Measurements from ENCODE around the gene INPP5F.

Gene INPP5F

GRCh38 chr10:119871881-119872609 lies 146.2 kb downstream of the INPP5F start:
- DNase-seq, result peak; percentile 65

GRCh38 chr10:119872610-119872859 lies 146.7 kb downstream of the INPP5F start, which contains the start of gene MCMBP:
MCMBP (minus strand) TSS chr10:119872843; CDS start chr10:119872584, 259 bp downstream.
- no peak for DNase-seq

- peak; percentile 93 for DNase-seq
Measured at GRCh38 chr10:119872860-119873681, 147.2 kb downstream of the INPP5F start.

GRCh38 chr10:119878524-119878923 lies 152.7 kb downstream of the INPP5F start:
- peak; percentile 32 for DNase-seq
